Retinal pigment epithelial cell (primary cell): ENCODE data around the gene ST6GAL1.

ENCODE experiments used
- DNase-seq: peaks from one replicate; pipeline ENCODE4 v3.0.0-alpha.2; 2010; ENCODE audit warnings: low read depth
- H3K4me3 ChIP-seq: 2 replicates; pipeline ENCODE4 v1.5.1; 2011; ENCODE audit warnings: mild to moderate bottlenecking, low read length, control low read depth, moderate library complexity
- TF ChIP-seq, protein P1 (sequence below): conservative IDR thresholded peaks from 2 replicates; pipeline ENCODE4 v1.5.1; 2011; ENCODE audit warnings: low read depth, low read length, control low read depth, inconsistent platforms

The ST6GAL1 gene

GRCh38 chr3:186971578-186971977 lies 41.3 kb downstream of the ST6GAL1 start:
- TF ChIP-seq, protein P1, sequence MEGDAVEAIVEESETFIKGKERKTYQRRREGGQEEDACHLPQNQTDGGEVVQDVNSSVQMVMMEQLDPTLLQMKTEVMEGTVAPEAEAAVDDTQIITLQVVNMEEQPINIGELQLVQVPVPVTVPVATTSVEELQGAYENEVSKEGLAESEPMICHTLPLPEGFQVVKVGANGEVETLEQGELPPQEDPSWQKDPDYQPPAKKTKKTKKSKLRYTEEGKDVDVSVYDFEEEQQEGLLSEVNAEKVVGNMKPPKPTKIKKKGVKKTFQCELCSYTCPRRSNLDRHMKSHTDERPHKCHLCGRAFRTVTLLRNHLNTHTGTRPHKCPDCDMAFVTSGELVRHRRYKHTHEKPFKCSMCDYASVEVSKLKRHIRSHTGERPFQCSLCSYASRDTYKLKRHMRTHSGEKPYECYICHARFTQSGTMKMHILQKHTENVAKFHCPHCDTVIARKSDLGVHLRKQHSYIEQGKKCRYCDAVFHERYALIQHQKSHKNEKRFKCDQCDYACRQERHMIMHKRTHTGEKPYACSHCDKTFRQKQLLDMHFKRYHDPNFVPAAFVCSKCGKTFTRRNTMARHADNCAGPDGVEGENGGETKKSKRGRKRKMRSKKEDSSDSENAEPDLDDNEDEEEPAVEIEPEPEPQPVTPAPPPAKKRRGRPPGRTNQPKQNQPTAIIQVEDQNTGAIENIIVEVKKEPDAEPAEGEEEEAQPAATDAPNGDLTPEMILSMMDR: no peak

DNA sequence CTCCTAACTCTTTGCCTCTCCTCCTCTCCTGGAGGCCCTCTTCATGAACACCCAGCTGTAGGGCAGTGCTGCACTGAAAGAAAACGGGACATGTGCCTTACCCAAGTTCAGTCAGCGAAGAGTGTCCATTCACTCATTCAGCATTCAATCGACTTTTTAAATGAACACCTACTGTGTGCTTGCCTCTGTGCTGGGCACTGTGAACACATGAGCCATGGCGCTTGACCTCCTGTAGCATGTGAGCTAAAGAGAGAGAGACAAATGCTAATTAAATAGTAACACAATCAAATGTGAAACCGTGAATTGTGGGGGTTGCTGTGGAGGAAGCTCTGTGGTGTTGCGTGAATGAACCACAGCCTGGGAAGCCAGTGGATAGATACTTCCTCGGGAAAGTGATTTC lies 43.4 kb downstream of the ST6GAL1 start:
- TF ChIP-seq, protein P1: no peak
- DNase-seq: no peak
- no peak overlapping the region for H3K4me3 ChIP-seq

More at GRCh38 chr3:186971578-186971977, 41.3 kb downstream of the ST6GAL1 start:
- no peak for DNase-seq
- H3K4me3 ChIP-seq: no peak overlapping the region

DNA sequence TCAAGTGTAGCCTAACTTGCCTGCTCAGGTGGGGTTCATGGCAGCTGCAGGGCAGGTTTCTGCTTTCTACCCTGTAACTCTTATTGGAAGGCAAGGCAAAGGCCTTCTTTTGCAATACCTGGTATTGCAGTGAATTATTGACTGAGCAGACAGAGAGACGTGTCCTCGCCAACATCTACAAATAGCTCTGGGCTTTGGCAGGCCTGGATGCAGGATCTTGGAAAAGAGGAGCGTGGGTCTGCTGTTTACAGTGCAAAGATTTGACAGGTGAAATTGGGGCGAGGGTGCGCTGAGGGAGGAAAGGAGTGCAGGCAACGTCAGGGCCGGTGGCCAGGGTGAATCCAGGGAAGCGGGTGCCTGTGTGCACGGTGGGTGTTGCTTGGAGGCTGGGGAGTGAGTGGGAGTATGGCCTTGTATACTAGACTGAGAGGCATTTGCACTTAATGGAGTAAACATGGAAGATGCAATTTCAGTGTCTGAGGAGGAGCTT lies 44.5 kb downstream of the ST6GAL1 start:
- H3K4me3 ChIP-seq: no peak overlapping the region
- TF ChIP-seq, protein P1: no peak
- DNase-seq: no peak

DNA sequence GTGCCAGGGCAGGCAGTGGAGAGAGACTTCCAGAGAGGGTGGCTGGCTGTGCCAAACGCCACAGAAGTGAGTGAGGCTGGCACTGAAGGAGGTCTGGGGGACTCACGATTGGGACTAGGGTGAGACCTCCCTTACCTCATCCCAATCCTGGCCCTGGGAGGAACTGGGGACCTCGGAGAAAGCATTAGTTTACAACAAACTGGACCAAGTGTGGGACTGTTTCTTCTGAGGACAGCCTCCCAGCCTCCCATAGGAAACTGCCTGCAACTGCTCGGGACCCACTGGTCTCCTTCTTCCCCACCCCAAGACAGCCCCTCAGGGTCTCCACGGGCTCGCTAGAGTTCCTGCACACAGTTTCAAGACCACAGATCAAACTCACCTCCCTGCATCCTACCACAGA lies 45.4 kb downstream of the ST6GAL1 start:
- TF ChIP-seq, protein P1: no peak
- no peak for DNase-seq
- no peak overlapping the region for H3K4me3 ChIP-seq

DNA sequence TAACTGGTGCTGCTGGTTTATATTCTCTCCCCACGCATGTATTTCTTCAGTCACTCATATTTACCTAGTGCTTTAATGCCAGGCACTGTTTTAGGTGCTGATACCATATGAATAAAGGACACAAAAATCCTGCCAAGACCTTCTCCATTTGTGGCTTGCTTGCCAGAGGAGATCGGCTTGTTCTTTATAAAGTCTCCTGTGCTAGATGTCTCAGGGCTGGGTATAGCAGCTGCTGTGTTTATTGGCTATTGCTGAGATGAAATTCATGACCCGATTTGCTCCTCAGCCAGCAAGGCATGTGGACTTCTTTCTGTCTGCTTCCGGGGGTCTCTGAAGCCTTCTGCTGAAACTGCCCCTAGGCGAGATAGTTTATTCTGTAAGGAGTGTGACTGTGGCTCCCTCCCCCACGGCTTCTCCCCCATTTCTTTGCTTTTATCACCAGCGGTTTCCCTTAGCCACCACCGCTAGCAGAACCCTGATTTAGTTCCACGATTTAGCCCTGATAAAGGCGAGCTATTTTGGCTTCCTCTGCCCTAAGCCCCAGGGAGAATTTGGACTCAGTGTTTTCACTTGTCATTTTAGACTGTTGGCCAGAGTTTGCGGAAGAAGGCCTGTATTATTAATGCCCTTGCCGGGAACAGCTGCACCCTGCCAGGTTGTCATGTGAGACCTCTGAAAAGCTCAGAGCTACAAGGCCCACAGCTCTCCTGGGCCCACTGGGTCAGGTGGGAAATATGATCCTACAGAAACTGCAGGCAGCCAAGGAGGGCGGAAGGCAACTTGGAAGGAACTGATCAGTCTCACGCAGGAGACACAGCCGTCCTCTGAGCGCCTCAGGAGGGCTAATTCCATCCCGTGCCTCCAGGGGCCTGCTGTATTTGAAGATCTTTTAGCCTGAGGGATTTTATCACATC lies 46.8 kb downstream of the ST6GAL1 start:
- peak overlapping the region; percentile 1 for H3K4me3 ChIP-seq
- peak; percentile 91 for DNase-seq
- TF ChIP-seq, protein P1: no peak

DNA sequence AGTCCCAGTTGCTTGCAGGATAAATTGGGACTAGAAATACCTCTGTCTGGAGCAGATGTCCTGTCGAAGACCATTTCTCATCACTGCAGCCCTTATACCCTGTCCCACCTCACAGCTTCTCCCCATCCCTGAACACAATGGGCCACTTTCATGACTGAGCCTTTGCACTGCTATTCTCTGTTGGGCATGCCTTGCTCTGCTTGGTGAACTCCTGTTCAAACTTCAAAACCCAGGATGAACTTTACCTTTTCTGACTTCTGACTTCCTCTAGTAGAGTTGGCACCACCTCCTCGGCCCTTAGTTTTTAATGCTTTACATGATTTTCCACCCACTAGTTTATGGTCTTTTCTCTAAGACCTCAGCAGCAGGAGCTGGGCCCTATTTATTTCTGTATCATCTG lies 48.4 kb downstream of the ST6GAL1 start:
- H3K4me3 ChIP-seq: no peak overlapping the region
- TF ChIP-seq, protein P1: no peak
- no peak for DNase-seq

DNA sequence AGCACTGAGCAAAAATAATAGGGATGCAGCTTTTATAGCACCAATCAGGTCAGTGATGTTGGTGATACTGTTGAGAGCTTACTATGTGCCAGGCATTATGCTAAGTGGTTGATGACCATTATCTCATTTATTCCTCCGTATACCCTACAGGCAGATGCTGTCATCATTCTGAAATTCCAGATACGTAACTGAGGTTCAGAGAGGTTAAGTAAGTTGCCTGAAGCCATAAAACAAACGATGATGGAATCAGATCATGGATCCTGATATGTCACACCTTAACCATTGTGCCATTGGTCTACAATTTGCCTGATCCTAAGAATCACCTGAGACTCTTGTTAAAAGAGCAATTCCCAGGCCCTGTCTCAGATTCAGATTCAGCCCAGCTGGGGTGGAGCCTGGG lies 49.5 kb downstream of the ST6GAL1 start:
- H3K4me3 ChIP-seq: no peak overlapping the region
- no peak for DNase-seq
- TF ChIP-seq, protein P1: no peak
